GM18505 (cell line): ENCODE measurements around the gene TRIP13.
A peak's percentile ranks its signal among the peaks of the same experiment; 100 is the strongest.

Experiments used
- ATAC-seq: cut with Tn5 transposase; IDR thresholded peaks from one replicate; pipeline ENCODE4 v1.9.1; 2021; ENCODE audit not compliant: unreplicated experiment
- POLR2A ChIP-seq: IDR thresholded peaks from 4 replicates; pipeline ENCODE4 v1.6.1; 2011; ENCODE audit warnings: borderline replicate concordance; ENCODE audit not compliant: insufficient read depth, insufficient read length; ENCODE audit errors: extremely low read depth

The TRIP13 gene

DNA sequence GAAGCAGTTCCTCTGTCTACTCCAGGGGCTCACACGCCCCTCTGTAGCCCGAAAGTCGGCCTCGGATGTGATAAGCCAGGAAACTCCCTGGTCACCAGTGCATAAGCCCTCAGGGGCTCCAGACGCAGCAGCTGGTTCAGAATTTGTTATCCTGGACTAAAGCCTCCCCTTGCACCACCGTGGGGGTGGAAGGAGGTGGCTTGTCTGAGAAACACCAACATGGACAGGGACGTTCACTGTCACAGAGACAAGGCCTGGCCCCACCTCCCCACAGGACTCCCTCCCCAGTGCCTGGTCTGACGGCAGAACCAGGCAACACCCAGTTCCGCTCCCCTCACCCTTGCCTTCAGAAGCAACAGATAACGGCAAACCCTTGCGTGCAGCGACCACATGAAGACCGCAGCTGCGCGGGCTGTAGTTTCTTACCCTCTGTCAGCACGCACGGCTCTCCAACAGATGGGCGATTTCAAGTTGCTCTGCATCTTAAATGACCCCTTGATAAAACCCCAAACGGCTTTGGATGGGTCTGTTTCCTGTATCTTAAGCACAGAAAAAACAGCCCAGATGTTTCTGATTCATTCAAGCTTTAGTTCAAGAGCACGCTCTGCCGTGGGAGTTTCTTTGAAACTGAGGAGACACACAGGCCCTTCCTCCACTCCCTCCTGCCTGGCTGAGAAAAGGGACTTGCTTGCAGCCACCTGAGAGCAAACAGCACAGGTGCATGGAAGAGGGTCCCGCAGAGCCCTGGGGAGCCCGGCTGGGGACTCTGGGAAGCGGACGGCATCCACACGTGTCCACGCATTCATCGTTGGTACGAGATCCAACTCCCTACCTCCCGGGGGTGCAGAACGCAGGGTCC lies 71.2 kb downstream of the TRIP13 start:
- peak; percentile 23 for TF ChIP-seq POLR2A
- ATAC-seq: peak; percentile 82

- TF ChIP-seq POLR2A: no peak
Measured at GRCh38 chr5:964821-965220, 72.1 kb downstream of the TRIP13 start.

GRCh38 chr5:965604-966344 lies 73.1 kb downstream of the TRIP13 start:
- ATAC-seq: no peak
- TF ChIP-seq POLR2A: no peak

More at GRCh38 chr5:964821-965220, 72.1 kb downstream of the TRIP13 start:
- ATAC-seq: no peak

DNA sequence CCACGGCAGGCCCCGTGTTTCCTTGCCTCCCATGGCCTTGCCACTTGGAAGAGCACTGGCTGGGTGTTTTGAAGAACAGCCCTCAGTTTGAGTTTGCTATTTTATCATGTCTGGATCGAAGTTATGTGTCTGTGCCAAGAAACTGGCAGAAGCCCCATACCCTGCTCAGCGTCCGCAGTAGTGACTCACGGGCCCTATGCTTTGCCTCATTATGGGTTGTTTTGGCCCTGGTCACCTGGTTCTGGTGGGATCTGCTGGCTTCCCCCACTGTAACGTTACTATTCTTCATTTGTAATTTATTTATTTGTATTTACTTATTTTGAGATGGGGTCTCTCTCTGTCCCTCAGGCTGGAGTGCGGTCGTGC lies 73.6 kb downstream of the TRIP13 start:
- ATAC-seq: no peak

DNA sequence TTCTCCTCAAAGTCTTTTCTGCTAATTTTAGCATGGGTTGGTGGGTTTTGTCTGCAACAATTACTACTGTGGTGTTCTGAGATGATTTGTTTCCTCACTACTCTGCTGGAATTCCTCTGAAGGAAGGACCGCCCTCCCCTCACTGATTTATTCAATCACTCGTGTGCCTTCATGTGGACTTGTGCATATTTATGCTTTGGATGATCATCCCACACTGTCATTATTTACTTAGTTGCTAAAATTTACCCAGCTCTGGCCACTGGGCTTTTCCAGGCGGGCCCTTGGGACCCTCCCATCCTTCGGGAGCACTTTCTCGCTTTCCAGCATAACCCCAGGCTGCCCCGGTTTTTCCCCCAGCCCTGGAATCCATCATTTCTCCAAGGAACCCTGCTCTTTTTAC lies 74.3 kb downstream of the TRIP13 start:
- no peak for ATAC-seq
- TF ChIP-seq POLR2A: no peak

More for the DNA sequence above, 73.6 kb downstream of the TRIP13 start:
- TF ChIP-seq POLR2A: no peak
